Fibroblast of peridontal ligament (primary cell): Measurements from ENCODE around the gene PCOLCE2.

Source experiments
- DNase-seq: peaks from one replicate; pipeline ENCODE4 v3.0.0-alpha.2; 2010; ENCODE audit errors: extremely low read depth

Gene PCOLCE2

DNA sequence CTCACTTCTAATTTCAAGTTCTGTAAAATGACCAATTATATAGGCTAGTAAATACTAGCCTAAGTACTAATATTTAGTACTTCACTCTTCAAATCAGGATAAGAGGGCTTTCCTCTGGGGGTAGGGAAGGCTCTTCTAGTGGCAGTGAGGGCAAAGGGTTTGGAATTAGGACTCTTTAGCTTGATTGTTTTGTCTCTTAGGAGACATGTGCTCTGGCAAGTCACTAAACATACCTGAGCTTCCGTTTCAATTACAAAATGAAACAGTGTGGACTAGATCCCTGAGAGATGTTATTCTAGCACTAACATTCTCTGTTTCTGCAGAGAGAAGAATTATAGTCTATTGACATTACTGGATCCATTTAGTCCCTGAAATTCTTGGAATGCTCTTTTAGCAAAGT is 71.5 kb downstream of the PCOLCE2 start:
- DNase-seq = no peak

DNA sequence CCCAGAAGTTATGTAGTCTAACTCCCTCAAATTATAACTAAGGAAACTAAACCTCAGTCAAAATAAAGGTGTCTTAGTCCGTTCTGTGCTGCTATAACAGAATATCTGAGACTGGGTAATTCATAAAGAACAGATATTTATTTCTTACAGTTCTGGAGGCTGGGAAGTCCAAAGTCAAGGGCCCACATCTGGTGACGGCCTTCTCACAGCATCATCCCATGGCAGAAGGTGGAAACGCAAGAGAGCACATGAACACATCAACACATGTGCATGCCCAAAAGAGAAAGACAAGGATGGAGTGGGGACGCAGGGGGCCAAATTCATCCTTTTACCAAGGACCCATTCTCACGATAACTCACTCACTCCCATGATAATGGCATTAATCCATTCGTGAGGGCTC is 73.1 kb downstream of the PCOLCE2 start:
- no peak for DNase-seq

GRCh38 chr3:142809259-142809658 is 79.6 kb downstream of the PCOLCE2 start:
- no peak for DNase-seq

DNA sequence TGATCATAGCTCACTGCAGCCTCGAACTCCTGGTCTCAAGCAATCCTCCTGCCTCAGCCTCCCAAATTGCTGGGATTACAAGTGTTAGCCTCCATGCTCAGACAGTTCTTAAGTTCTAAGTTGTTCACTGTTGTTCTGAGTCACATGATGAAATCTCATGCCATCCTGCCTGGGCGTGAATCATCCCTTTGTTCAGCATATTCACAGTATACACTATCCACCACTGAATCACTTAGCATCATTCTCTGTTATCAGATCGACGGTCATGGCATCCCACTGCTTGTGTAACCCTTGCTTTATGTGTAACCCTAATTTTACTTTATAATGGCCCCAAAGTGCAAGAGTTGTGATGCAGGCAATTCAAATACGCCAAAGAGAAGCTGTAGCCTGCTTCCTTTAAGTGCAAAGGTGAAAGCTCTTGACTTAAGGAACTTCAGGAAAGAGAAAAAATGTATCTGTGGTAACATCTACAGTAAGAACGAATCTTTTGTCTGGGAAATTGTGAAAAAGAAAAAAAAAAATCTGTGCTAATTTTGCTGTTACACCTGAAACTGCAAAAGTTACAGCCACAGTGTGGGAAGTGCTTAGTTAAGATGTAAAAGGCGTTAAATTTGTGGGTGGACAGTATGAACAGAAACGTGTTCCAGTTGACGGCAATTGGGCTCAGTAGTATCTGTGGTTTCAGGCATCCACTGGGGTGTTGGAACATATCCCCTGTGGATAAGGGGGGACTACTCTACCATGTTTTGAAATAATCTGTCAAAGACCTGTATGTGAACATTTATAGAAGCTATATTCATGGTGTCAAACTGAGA is 80.6 kb downstream of the PCOLCE2 start:
- DNase-seq = peak; percentile 70

DNA sequence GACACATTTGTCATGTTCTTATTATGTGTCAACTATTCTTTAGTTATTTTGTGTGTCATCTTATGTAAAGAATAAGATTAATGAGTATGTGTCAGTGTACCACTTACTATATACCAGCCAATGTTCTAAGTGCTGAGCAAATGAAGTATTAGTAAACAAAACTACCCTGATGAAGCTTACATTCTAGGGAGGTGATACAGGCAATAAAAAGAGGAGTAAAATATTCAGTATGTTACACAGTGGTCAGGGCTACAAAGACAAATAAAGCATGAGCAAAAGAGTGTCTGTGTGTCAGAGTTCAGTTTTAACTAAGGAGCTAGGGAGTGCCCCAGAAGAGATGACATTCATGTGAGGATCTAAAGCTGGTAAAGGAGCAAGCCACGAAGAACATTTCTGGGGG is 86.0 kb downstream of the PCOLCE2 start:
- no peak for DNase-seq

GRCh38 chr3:142801746-142802145 is 87.1 kb downstream of the PCOLCE2 start:
- no peak for DNase-seq

DNA sequence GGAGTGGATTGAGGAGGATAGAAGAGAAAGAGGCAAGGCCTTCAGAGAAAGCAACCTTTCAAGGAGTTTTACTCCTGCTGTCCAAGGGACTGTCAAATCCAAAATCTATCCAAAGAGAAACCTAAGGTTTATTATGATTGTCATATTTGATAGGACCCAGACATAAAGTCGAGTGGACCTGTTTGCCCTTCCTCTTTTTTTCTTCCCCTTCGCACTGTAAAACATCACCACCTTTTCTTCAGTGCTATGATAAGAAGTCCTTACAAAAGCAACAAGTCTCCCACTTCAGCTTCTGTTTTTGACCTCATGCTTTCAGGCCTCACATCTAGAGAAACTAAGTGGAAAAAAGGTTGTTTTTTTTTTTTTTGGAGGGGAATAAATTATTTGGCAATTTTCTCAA is 92.1 kb downstream of the PCOLCE2 start:
- no peak for DNase-seq

DNA sequence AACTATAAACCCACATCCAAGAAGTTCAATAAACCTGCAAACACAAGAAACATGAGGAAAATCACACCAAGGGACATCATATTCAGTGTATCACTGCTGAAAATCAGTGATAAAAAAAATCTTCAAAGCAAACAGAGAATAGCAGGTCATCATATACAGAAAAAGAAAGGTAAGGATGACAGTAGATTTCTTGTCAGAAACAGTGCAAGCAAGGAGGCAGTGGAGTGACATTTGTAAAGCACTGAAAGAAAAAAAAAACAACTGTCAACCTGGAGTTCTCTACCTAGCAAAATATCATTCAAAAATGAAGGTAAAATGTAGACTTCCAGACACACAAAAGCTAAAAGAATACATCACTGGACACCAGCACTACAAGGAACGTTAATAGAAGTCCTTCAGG is 93.6 kb downstream of the PCOLCE2 start:
- no peak for DNase-seq

DNA sequence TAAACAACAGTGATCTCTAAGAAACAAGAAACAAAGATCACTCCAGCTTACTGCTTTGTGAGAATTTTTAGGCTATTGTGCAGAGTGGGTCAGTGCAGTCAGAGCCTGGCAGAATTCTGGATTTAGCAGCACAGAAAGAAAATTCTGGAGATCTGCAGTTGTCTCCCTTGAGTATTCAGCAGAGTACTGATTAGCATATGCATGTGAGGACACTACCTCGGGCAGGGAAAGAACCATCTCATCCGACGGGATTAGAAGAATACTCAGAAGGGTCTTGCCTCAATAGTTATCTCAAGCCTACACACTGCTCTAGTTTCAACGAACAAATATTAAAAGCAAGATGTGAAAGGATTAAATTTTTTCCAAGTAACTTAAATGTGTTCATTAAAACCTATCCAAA is 94.4 kb downstream of the PCOLCE2 start:
- no peak for DNase-seq

GRCh38 chr3:142787719-142788118 is 101.2 kb downstream of the PCOLCE2 start:
- DNase-seq = no peak

DNA sequence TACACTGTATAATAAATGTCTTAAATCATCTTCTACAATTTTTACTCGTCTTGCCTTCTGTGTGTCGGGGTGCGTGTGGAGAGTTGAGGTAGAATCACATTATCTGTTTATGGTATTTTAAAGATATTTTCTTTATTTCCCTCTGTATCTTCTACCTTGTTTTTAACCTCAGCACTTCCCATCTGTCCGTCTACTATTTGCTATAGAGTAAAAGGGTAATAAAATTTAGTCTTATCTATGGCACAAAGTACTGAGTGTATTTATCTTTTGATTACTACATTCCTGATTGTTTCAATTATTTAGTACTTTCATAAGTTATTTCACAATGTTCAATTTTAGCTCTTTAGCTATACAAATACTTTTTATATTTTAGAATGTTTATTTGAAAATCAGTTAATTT is 102.9 kb downstream of the PCOLCE2 start:
- DNase-seq = no peak

GRCh38 chr3:142784228-142784627 is 104.7 kb downstream of the PCOLCE2 start:
- no peak for DNase-seq

DNA sequence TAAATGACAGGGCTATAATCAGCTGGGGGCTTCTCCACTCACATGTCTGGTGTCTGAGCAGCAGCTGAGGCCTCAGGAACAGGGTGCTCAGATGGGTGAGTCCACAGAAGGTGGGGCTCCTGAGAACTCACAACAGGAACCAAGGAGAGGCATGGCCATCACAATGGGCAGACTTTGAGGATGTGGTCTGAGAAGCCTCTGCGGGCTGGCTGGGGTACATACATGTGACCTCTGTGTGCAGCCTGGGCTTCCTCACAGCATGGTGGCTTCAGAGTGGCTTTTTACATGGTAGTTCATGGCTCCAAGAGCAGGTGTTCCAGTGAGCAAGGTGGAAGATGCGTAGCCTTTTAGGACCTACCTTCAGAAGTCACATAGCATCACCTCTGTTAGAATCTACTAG is 106.3 kb downstream of the PCOLCE2 start:
- no peak for DNase-seq

- DNase-seq = peak; percentile 30
Observed at GRCh38 chr3:142779591-142779990, 109.3 kb downstream of the PCOLCE2 start.

GRCh38 chr3:142778541-142778940 is 110.3 kb downstream of the PCOLCE2 start:
- no peak for DNase-seq

DNA sequence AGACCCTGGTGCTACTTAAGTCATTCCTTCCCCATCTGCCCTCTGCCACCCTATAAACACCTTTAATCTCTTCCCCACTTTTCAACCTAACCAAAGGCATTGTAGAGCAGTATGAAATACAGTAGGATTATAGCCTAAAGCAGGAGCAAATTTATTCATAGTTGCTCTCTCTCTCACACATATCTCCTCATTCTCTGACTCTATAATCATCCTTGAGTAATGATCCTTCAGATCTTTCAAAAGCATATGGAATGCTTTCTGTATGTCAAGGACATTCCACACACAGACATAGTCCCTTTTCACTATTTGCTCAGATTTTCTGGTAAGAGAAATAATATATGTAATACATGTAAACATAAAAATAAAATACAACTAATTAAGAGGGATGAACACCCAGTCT is 111.0 kb downstream of the PCOLCE2 start:
- no peak for DNase-seq

DNA sequence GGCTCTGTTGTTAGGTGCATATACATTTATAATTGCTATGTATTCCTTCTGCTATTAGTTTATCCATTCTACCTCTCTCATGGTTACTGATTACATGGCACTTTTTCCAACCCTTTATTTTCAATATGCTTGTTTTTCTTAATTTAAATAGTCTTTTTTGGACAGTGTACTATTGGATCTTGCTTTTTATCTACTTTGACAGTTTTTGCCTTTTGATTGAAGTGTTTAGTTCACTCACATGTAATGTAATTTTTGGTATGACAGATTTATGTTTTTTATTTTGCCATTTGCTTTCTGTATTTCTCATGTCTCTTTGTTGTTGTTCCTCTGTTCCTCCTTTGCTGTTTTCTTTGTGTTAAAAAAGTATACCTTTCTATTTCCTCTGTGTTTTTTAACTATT is 120.5 kb downstream of the PCOLCE2 start:
- no peak for DNase-seq
